Duodenal mucosa (tissue), 2 donors: ENCODE data around the gene DYSF.

Experiments used
- H3K27ac ChIP-seq: one replicate; pipeline ENCODE4 v1.7.0; 2013; ENCODE audit warnings: low read depth, low read length
- H3K27me3 ChIP-seq, 2 donors: one replicate each; pipeline ENCODE4 v1.7.0; 2013; ENCODE audit warnings: low read length in 2 of 2, control low read depth in 1 of 2; ENCODE audit not compliant: insufficient read depth in 2 of 2, control insufficient read depth in 1 of 2
- H3K36me3 ChIP-seq, 2 donors: one replicate each; pipeline ENCODE4 v1.7.0; 2013; ENCODE audit warnings: low read length in 2 of 2, control low read depth in 1 of 2; ENCODE audit not compliant: insufficient read depth in 2 of 2, control insufficient read depth in 1 of 2
- H3K4me1 ChIP-seq, 2 donors: one replicate each; pipeline ENCODE4 v1.7.0; 2013; ENCODE audit warnings: low read length in 2 of 2, control low read depth in 1 of 2; ENCODE audit not compliant: insufficient read depth in 2 of 2, control insufficient read depth in 1 of 2
- H3K4me3 ChIP-seq, 2 donors: one replicate each; pipeline ENCODE4 v1.7.0; 2013; ENCODE audit warnings: low read length in 2 of 2, low read depth in 1 of 2
- H3K9ac ChIP-seq, 2 donors: one replicate each; pipeline ENCODE4 v1.7.0; 2013; ENCODE audit warnings: low read length in 2 of 2, low read depth in 1 of 2
- H3K9me3 ChIP-seq, 2 donors: one replicate each; pipeline ENCODE4 v1.7.0; 2013; ENCODE audit warnings: low read length in 2 of 2, control low read depth in 1 of 2; ENCODE audit not compliant: control insufficient read depth in 1 of 2

The DYSF gene

GRCh38 chr2:71577209-71577608 is 123.8 kb downstream of the DYSF start:
- Histone ChIP-seq H3K9ac (no peak overlapping the region), H3K4me3 (no peak overlapping the region)

DNA sequence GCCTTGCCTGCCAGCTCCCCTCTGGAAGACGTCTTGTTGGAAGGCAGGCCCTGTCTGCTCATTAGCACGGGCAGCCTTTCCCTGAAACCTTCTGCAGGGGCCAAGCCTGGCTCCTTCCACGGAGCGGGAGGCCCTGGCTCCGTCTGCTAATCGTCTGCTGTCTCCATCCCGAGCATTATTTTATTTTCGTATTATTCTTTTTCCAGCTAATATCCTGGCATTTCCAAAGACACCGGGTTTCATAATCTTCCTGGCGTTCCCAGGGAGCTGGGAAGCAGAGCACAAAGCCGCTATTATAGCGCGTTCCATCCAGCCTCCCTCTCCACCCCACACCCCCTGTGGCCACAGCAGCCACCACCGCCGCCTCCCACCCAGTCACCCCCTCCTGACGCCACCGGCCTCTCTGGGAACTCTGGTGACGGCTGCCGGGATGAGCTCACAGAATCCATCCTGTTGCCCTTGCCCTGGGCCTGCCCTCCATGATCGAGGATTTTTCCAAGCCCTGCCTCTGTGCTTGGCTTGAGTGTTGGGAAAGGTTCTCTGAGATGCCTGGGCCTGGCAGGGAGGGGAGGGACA is 125.5 kb downstream of the DYSF start:
- Histone ChIP-seq H3K4me3 (no peak overlapping the region), H3K4me1 (no peaks in the 10 kb centered on the region), H3K9me3 (no peaks in the 10 kb centered on the region), H3K9ac (no peak overlapping the region), H3K36me3 (no peaks in the 10 kb centered on the region), H3K27ac (no peak overlapping the region), H3K27me3 (no peaks in the 10 kb centered on the region)

More at GRCh38 chr2:71577209-71577608, 123.8 kb downstream of the DYSF start:
- Histone ChIP-seq H3K9me3 (no peaks in the 10 kb centered on the region), H3K36me3 (peaks cover 0 to 2% of the 10 kb centered on the region in 2 donors), H3K27ac (no peak overlapping the region), H3K27me3 (no peaks in the 10 kb centered on the region), H3K4me1 (no peaks in the 10 kb centered on the region)

DNA sequence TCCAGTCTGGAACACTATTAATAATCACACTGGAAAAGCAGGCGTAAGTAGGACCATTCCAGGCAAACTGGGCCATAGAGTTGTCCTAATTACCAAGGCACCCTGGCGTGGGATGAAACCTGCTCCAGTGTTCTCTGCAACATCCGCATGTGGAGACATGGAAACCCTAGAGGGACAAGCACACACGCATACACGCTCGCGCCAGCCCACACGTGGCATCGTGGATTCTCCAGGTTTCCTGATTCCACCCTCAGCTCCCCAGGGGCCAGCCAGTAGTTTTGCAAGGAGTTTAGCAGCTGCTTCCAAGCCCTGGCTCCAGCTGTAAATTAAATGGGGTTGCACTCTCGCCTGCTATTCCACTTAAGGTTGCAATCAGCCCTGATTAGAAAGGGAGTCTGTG is 127.7 kb downstream of the DYSF start:
- H3K9ac ChIP-seq: no peak overlapping the region
- no peaks in the 10 kb centered on the region for H3K9me3 ChIP-seq
- no peak overlapping the region for H3K4me3 ChIP-seq
- no peaks in the 10 kb centered on the region for H3K27me3 ChIP-seq
- H3K36me3 ChIP-seq: no peaks in the 10 kb centered on the region
- H3K4me1 ChIP-seq: no peaks in the 10 kb centered on the region
- H3K27ac ChIP-seq: no peak overlapping the region

- Histone ChIP-seq H3K36me3 (no peaks in the 10 kb centered on the region), H3K4me3 (no peak overlapping the region), H3K9ac (no peak overlapping the region), H3K4me1 (no peaks in the 10 kb centered on the region), H3K27ac (no peak overlapping the region), H3K27me3 (no peaks in the 10 kb centered on the region), H3K9me3 (no peaks in the 10 kb centered on the region)
Measured at GRCh38 chr2:71583876-71584275, 130.5 kb downstream of the DYSF start.

DNA sequence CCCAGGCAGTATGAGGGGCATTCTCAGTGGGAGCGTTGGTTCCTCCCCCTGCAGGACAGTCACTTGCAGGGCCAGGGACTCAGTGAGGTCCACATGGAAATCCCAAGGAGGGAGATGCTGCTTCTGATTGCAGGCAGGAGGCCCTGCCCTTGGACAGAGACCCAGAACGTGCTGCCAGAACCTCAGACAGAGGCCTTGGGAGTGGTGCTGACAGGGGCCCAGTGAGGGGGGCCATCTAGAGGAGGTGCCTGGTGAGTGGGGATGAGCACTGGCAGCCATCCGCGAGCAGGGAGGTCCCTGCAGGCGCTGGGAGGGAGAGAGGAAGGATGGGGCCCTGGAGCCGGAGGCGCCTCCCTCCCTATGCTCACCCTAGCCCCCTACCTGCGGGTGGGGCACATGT is 133.1 kb downstream of the DYSF start:
- Histone ChIP-seq H3K4me1 (no peaks in the 10 kb centered on the region), H3K27me3 (no peaks in the 10 kb centered on the region), H3K4me3 (no peak overlapping the region), H3K9me3 (no peaks in the 10 kb centered on the region), H3K9ac (no peak overlapping the region), H3K36me3 (no peaks in the 10 kb centered on the region), H3K27ac (no peak overlapping the region)

DNA sequence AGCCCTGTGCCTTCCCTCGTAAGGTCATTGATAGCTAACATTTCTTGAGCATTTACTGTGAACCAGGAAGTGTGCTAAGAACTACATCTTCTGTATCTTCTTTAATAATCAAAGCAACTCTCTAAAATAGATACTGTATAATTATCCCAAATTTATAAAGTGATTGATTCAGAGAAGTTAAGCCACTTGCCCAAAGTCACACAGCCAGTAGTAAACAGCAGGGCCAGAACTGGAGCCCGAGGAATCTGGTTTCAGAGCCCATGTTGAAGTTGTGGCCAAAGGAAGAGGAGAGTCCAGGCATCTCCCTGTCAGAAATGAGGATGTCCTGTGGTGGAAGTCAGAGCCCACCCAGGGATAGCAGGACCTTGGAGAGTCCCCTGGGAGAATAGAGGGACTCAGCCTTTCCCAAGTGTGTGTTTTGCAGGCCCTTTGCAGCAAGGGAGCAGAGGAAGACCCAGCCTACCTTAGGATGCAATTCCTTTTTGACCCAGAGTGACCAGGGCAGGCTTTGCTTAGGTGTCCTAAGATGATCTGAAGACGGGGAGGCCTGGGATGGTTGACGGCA is 134.2 kb downstream of the DYSF start:
- Histone ChIP-seq H3K36me3 (no peaks in the 10 kb centered on the region), H3K9me3 (no peaks in the 10 kb centered on the region), H3K27me3 (no peaks in the 10 kb centered on the region), H3K9ac (no peak overlapping the region), H3K4me1 (no peaks in the 10 kb centered on the region), H3K4me3 (no peak overlapping the region), H3K27ac (no peak overlapping the region)

- no peaks in the 10 kb centered on the region for H3K4me1 ChIP-seq
- H3K9me3 ChIP-seq: no peaks in the 10 kb centered on the region
- no peak overlapping the region for H3K9ac ChIP-seq
- H3K4me3 ChIP-seq: no peak overlapping the region
- H3K27me3 ChIP-seq: no peaks in the 10 kb centered on the region
- H3K36me3 ChIP-seq: no peaks in the 10 kb centered on the region
- no peak overlapping the region for H3K27ac ChIP-seq
Measured at GRCh38 chr2:71588497-71589170, 135.3 kb downstream of the DYSF start.

GRCh38 chr2:71589763-71590162 is 136.4 kb downstream of the DYSF start:
- H3K9me3 ChIP-seq: no peaks in the 10 kb centered on the region
- H3K27ac ChIP-seq: no peak overlapping the region
- no peak overlapping the region for H3K4me3 ChIP-seq
- no peak overlapping the region for H3K9ac ChIP-seq
- no peaks in the 10 kb centered on the region for H3K4me1 ChIP-seq
- no peaks in the 10 kb centered on the region for H3K27me3 ChIP-seq
- no peaks in the 10 kb centered on the region for H3K36me3 ChIP-seq

GRCh38 chr2:71591044-71591443 is 137.7 kb downstream of the DYSF start:
- Histone ChIP-seq H3K27me3 (no peaks in the 10 kb centered on the region), H3K4me3 (no peak overlapping the region), H3K9me3 (no peaks in the 10 kb centered on the region), H3K9ac (no peak overlapping the region), H3K36me3 (no peaks in the 10 kb centered on the region), H3K27ac (no peak overlapping the region), H3K4me1 (no peaks in the 10 kb centered on the region)

DNA sequence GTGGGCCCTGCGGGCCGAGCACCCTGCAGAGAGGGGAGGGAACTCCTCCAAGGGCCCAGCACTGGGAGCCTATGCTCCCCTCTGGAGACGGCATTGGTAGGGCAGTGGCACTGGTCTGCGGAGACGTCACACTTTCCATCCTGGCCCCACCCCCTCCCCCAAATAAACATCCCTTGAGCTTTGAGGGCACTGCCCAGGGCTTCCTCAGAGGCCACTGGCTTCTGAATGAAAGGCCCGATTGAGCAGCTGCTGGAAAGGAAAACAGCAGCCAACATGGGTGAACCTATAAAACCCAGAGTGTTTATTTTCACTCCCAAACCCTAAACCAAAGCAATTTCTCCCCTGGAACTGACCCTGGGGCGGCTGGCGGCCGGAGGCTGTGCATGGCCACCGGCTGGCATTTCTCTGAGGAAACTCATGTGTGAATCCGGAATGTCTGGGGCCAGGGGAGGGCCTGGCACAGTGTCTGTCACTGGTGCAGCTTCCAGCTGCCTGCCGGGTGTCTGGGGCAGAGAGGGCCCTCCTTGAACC is 138.9 kb downstream of the DYSF start:
- Histone ChIP-seq H3K36me3 (no peaks in the 10 kb centered on the region), H3K9ac (no peak overlapping the region), H3K4me1 (no peaks in the 10 kb centered on the region), H3K27me3 (no peaks in the 10 kb centered on the region), H3K27ac (no peak overlapping the region), H3K4me3 (no peak overlapping the region), H3K9me3 (no peaks in the 10 kb centered on the region)
